Mucosa of stomach (tissue), 1 donor: ENCODE measurements around the gene UGT1A4.
"Not testable (repeated sequence)": the region's sequence is repeated elsewhere in the genome, so short reads cannot be mapped to it uniquely, and the experiment has no call there.

Source experiments
- H3K27me3 ChIP-seq: one replicate; pipeline ENCODE4 v1.7.0; 2013; ENCODE audit warnings: mild to moderate bottlenecking, low read length; ENCODE audit not compliant: control insufficient read depth, insufficient read depth
- H3K36me3 ChIP-seq: one replicate; pipeline ENCODE4 v1.7.0; 2013; ENCODE audit warnings: low read length; ENCODE audit not compliant: control insufficient read depth, insufficient read depth
- H3K4me1 ChIP-seq: one replicate; pipeline ENCODE4 v1.7.0; 2013; ENCODE audit warnings: mild to moderate bottlenecking, low read length; ENCODE audit not compliant: control insufficient read depth, insufficient read depth
- H3K4me3 ChIP-seq: one replicate; pipeline ENCODE4 v1.7.0; 2013; ENCODE audit warnings: low read length
- H3K9ac ChIP-seq: one replicate; pipeline ENCODE4 v1.7.0; 2013; ENCODE audit warnings: mild to moderate bottlenecking, low read length, moderate library complexity
- H3K9me3 ChIP-seq: one replicate; pipeline ENCODE4 v1.7.0; 2013; ENCODE audit warnings: mild to moderate bottlenecking, low read length, moderate library complexity; ENCODE audit not compliant: control insufficient read depth
- donor health status: Pancreatic carcinoma.

The UGT1A4 gene

DNA sequence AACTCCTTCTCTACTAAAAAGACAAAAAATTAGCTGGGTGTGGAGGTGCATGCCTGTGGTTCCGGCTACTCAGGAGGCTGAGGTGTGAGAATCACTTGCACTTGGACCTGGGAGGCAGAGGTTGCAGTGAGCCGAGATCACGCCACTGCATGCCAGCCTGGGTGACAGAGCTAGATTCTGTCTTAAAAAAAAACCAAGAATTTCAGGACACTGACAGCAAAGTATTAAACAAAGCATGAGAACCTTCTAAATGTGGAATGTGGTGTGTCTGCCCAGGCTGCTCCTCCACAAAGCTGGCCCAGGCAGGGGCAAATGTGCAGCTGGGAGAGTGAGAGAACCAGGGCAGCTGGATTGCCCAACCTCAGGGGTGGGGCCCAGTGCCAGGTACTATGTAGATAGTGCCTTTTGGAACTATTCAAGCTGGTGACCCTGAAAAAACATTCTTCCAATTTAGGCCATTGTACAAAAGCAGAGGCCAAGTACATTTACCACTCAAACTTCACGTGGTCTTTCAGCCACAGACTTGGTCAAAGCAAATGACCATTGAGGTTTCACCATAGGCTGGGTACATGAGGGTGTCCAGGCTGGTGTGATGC is 12.5 kb upstream of the UGT1A4 start:
- Histone ChIP-seq H3K9me3 (no peaks in the 10 kb centered on the region), H3K27me3 (no peaks in the 10 kb centered on the region), H3K36me3 (no peaks in the 10 kb centered on the region), H3K4me1 (peaks cover 36% of the 10 kb centered on the region), H3K4me3 (no peak overlapping the region), H3K9ac (no peak overlapping the region)

DNA sequence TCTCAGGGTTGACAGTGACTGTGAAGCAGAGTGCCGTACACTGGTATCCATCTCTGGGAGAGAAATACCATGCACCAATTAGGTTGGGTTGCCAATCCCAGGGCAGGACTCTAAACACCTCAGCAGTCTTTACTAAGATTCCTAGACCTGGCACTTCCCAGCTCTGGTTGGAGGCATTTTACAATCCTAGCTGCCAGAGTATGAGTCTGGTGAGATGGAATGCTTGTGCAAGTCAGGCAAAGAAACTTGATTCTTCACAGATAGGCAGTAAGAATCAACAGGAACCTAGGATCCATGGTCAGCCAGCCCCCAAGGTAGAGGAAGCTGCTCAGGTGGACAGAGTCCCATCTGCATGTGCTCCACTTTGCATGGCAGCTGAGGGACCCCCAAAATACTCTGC is 11.8 kb upstream of the UGT1A4 start:
- Histone ChIP-seq H3K4me1 (peaks cover 43% of the 10 kb centered on the region), H3K9ac (no peak overlapping the region), H3K27me3 (no peaks in the 10 kb centered on the region), H3K36me3 (no peaks in the 10 kb centered on the region), H3K4me3 (no peak overlapping the region), H3K9me3 (no peaks in the 10 kb centered on the region)

DNA sequence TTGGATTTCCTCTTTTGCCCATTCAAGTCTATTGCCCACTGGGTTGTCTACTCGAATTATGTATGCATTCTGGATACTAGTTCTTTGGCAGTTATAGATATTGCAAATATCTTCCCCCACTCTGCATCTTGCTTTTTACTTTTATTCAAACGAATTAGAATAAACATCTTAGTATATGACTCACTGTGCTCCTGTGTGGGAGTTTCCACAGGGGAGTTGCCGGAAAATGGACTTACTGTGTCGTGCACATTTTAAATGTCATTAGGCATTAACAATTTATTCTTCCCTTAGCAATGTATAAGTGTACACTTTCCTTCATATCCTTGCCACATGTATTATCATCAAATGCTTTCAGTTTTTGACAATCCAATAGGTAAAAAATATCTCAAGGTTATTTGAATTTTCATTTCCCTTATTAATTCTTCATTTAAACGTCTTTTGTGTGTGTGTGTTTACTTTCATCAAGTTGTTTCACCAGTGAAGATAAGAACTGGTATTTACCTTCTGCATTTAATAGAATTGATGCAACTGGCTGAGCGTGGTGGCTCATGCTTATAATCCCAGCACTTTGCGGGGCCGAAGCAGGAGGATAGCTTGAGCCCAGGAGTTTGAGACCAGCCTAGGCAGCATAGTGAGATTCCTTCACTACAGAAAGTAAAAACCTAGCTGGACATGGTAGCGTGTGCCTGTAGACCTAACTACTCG is 10.4 kb upstream of the UGT1A4 start:
- no peaks in the 10 kb centered on the region for H3K9me3 ChIP-seq
- peaks cover 44% of the 10 kb centered on the region for H3K4me1 ChIP-seq
- peak overlapping the region; percentile 19 for H3K9ac ChIP-seq
- H3K27me3 ChIP-seq = no peaks in the 10 kb centered on the region
- H3K4me3 ChIP-seq = no peak overlapping the region
- no peaks in the 10 kb centered on the region for H3K36me3 ChIP-seq

DNA sequence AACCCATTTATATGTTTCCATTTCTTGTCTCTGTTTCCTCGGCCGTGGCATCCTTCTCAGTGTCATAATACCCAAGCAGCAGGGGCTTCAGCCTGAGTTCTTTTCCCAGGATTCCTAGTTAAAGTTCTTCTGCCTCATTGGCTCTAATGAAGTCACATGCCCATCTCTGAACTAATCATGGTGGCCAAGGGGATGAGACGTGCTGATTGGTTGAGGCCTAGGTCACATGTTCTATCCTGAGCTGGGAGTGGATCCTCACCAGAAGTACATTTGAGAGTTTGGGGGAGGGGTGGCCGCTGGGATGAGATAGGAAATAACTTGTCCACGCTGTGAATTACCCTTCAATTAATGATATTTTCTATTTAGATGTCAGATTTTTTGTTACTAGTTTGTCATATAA is 9.6 kb upstream of the UGT1A4 start:
- H3K36me3 ChIP-seq = no peaks in the 10 kb centered on the region
- H3K9ac ChIP-seq = no peak overlapping the region
- no peaks in the 10 kb centered on the region for H3K9me3 ChIP-seq
- H3K4me3 ChIP-seq = no peak overlapping the region
- peaks cover 44% of the 10 kb centered on the region for H3K4me1 ChIP-seq
- H3K27me3 ChIP-seq = no peaks in the 10 kb centered on the region

DNA sequence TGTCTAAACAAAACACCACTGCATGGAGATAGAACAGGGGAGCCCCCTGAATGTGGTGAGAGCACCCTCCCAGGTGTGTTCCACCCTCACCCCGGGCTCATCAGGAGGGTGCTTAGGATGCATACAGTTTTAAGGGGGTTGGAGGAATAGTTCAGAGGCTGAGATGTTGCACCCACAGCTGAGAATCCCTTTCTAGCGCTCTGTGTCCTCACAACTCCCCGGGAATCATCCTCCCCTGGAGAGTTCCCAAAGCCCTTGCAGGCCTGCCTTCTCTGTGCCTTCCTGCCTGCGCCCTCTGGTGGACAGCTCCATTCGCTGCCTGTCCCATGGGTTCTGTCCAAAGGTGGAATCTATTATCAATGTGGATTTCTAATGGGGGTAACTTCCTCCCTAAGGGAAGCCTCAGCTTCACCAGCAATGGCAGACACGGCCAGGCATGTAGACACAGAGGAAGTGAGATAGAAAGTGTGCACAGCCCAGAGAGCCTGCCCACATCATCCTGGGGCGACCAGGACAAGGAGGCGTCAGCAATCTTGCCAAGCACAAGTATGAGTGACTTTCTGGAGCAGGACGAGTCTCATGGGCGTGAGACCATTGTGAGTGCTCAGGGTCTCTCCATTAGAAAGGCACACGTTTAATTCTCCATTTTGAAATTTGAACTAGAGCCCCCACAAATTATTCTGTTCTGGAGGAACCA is 7.1 kb upstream of the UGT1A4 start:
- no peaks in the 10 kb centered on the region for H3K36me3 ChIP-seq
- H3K9me3 ChIP-seq = no peaks in the 10 kb centered on the region
- no peak overlapping the region for H3K4me3 ChIP-seq
- H3K4me1 ChIP-seq = peaks cover 34% of the 10 kb centered on the region
- H3K9ac ChIP-seq = no peak overlapping the region
- no peaks in the 10 kb centered on the region for H3K27me3 ChIP-seq

DNA sequence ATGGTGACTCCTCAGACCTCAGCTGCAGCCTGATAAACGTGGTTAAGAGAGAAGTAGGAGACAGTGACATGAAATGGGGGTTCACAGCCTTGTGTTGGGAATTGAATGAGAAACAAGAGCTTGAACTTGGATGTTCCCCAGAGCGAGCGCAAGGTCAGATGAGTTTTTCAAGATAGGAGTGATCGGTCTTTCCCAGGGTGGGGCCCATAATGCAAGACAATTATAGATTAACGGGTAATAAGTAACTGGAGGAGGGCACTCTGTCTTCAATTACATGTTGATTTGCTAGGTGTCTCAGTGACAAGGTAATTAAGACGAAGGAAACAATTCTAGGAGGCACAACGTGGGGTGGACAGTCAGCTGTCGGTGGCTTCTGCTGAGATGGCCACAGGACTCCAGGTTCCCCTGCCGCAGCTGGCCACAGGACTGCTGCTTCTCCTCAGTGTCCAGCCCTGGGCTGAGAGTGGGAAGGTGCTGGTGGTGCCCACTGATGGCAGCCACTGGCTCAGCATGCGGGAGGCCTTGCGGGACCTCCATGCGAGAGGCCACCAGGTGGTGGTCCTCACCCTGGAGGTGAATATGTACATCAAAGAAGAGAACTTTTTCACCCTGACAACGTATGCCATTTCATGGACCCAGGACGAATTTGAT is 5.8 kb upstream of the UGT1A4 start, which contains the start of gene UGT1A5:
TSS of gene UGT1A5 (plus strand) at position 297 of the 651 bp plus-strand sequence. CDS start at position 382, 85 bp downstream.
- H3K9me3 ChIP-seq = no peaks in the 10 kb centered on the region
- H3K27me3 ChIP-seq = no peaks in the 10 kb centered on the region
- H3K4me1 ChIP-seq = peaks cover 21% of the 10 kb centered on the region
- H3K9ac ChIP-seq = no peak within 1 kb of the TSS
- no peaks in the 10 kb centered on the region for H3K36me3 ChIP-seq
- H3K4me3 ChIP-seq = no peak within 1 kb of the TSS

DNA sequence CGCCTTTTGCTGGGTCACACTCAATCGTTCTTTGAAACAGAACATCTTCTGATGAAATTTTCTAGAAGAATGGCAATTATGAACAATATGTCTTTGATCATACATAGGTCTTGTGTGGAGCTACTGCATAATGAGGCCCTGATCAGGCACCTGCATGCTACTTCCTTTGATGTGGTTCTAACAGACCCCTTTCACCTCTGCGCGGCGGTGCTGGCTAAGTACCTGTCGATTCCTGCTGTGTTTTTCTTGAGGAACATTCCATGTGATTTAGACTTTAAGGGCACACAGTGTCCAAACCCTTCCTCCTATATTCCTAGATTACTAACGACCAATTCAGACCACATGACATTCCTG is 5.3 kb upstream of the UGT1A4 start:
- H3K9me3 ChIP-seq = no peaks in the 10 kb centered on the region

DNA sequence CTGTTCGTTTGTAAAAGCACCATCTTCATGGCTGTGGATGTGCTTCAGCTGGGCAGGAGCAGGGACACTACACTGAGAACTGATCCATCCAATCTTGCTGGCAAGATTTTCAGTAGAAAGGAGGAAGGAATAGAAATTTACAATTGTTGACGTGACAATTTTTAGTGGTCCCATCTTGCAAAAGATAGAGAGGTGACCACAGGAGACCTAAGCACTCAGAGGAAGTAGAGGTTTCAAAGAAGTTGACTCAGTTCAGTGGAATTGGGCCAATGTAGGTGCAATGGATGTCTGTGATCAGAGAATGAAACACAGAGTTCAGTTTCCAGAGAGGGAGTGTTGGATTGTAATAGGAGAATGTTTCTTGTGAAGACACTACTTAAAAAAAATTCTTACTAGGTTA is 4.4 kb upstream of the UGT1A4 start:
- Histone ChIP-seq H3K4me1 (peaks cover 10% of the 10 kb centered on the region), H3K36me3 (no peaks in the 10 kb centered on the region), H3K27me3 (no peaks in the 10 kb centered on the region), H3K4me3 (no peak overlapping the region), H3K9ac (no peak overlapping the region), H3K9me3 (no peaks in the 10 kb centered on the region)

More for the DNA sequence above, 5.3 kb upstream of the UGT1A4 start:
- Histone ChIP-seq H3K4me1 (peaks cover 19% of the 10 kb centered on the region), H3K36me3 (no peaks in the 10 kb centered on the region), H3K4me3 (no peak overlapping the region), H3K9ac (no peak overlapping the region), H3K27me3 (no peaks in the 10 kb centered on the region)

DNA sequence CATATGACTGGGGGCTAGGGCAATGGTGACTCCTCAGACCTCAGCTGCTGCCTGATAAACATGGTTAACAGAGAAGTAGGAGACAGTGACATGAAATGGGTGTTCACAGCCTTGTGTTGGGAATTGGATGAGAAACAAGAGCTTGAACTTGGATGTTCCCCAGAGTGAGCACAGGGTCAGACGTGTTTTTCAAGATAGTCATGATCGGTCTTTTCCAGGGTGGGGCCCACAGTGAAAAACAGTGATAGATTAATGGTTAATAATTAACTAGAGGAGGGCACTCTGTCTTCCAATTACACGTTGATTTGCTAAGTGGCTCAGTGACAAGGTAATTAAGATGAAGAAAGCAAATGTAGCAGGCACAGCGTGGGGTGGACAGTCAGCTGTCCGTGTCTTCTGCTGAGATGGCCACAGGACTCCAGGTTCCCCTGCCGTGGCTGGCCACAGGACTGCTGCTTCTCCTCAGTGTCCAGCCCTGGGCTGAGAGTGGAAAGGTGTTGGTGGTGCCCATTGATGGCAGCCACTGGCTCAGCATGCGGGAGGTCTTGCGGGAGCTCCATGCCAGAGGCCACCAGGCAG is 10.3 kb downstream of the UGT1A4 start, which contains the start of gene UGT1A3:
TSS of gene UGT1A3 (plus strand) at position 320 of the 579 bp plus-strand sequence. CDS start at position 405, 85 bp downstream.
- H3K27me3 ChIP-seq = no peaks in the 10 kb centered on the region
- H3K9me3 ChIP-seq = no peaks in the 10 kb centered on the region
- peaks cover 13% of the 10 kb centered on the region for H3K4me1 ChIP-seq
- no peaks in the 10 kb centered on the region for H3K36me3 ChIP-seq
- H3K4me3 ChIP-seq = no peak within 1 kb of the TSS
- no peak within 1 kb of the TSS for H3K9ac ChIP-seq

DNA sequence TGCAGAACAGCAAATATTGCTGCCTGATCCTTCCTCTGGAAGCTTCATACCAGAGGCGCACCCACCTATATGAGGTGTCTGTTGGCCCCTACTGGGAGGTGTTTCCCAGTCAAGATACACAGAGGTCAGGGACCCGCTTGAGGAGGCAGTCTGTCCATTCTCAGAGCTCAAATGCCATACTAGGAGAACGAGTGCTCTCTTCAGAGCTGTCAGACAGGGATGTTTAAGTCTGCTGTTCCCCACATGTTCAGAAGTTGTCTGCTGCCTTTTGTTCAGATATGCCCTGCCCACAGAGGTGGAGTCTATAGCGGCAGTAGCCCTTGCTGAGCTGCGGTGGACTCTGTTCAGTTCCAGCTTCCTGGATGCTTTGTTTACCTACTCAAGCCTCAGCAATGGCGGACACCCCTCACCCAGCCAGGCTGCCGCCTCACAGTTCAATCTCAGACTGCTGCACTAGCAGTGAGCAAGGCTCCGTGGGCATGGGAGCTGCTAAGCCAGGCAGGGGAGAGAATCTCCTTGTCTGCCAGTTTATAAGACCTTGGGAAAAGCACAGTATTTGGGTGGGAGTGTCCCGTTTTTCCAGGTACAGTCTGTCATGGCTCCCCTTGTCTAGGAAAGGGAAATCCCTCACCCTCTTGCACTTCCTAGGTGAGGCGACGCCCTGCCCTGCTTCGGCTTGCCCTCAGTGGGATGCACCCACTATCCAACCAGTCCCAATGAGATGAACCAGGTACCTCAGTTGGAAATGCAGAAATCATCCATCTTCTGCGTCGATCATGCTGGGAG is 18.5 kb downstream of the UGT1A4 start:
- not testable (repeated sequence) for H3K4me1 ChIP-seq, H3K4me3 ChIP-seq, H3K36me3 ChIP-seq, H3K9ac ChIP-seq, H3K9me3 ChIP-seq, H3K27me3 ChIP-seq

DNA sequence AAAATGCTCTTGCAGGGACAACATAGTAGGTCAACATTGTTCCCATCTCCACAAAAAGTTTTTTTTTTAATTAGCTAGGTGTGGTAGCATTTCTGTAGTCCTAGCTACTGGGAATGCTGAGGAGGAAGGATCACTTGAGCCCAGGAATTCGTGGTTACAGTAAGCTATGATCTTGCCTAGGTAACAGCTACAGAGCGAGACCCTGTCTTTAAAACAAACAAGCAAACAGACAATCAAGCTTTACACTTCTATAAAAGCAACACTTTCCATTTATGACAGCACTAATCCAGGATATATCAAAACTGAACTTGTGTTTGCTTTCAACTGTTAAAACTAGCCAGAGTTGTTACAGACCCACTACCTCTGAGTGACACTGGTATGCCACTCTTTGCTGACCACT is 22.3 kb downstream of the UGT1A4 start:
- Histone ChIP-seq H3K9ac (no peak overlapping the region), H3K4me1 (peaks cover 7% of the 10 kb centered on the region), H3K4me3 (no peak overlapping the region)

More for the DNA sequence above, 22.3 kb downstream of the UGT1A4 start:
- Histone ChIP-seq H3K9me3 (no peaks in the 10 kb centered on the region), H3K36me3 (no peaks in the 10 kb centered on the region), H3K27me3 (no peaks in the 10 kb centered on the region)
